HEK293 (cell line): ENCODE results near the gene IBTK.

ENCODE experiments used
- CTCF ChIA-PET: fragments of 350-600 bp; formaldehyde crosslinking; extraction: SDS; loops from one replicate; lab custom pipeline; 2021; ENCODE audit warnings: antibody characterized with exemption; lab: Yijun Ruan, JAX
- POLR2A ChIA-PET: fragments of 300-600 bp; formaldehyde crosslinking; extraction: SDS; loops from one replicate; lab custom pipeline; 2020; ENCODE audit warnings: antibody characterized with exemption, inconsistent platforms; lab: Yijun Ruan, JAX
- H3K27ac ChIP-seq: fragments of 200-500 bp; sonication (Bioruptor generic); 2 replicates; pipeline ENCODE4 v1.5.1; 2014; ENCODE audit warnings: low read depth, low read length, control low read depth, inconsistent platforms; ENCODE audit errors: extremely low read depth
- H3K36me3 ChIP-seq, 2 experiments: fragments of 200-500 bp in 1 of 2; sonication (Bioruptor generic) in 1 of 2; 1 replicate in 1 of 2; 2 replicates in 1 of 2; pipeline ENCODE4 v1.5.1; 2014 to 2017; ENCODE audit warnings: inconsistent platforms in 2 of 2, low read length in 2 of 2; ENCODE audit not compliant: control insufficient read depth in 2 of 2, insufficient read depth in 1 of 2
- H3K4me1 ChIP-seq: fragments of 200-500 bp; sonication (Bioruptor generic); 2 replicates; pipeline ENCODE4 v1.5.1; 2014; ENCODE audit warnings: mild to moderate bottlenecking, low read length, inconsistent platforms; ENCODE audit not compliant: control insufficient read depth, insufficient read depth
- H3K4me3 ChIP-seq: 2 replicates; pipeline ENCODE4 v1.5.1; 2011; ENCODE audit warnings: low read depth, mild to moderate bottlenecking, control low read depth, low read length, moderate library complexity
- H3K9me3 ChIP-seq: fragments of 200-500 bp; sonication (Bioruptor generic); 2 replicates; pipeline ENCODE4 v1.5.1; 2014; ENCODE audit warnings: low read depth, low read length, inconsistent platforms; ENCODE audit not compliant: control insufficient read depth, insufficient read depth
- KLF10 ChIP-seq: fragments of 450-650 bp; IDR thresholded peaks from 2 replicates; pipeline ENCODE4 v1.5.1; 2018; ENCODE audit warnings: missing biosample characterization, mild to moderate bottlenecking, missing genetic modification characterization
- KLF7 ChIP-seq: fragments of 450-650 bp; formaldehyde crosslinking; IDR thresholded peaks from 2 replicates; pipeline ENCODE4 v1.5.1; 2016; ENCODE audit warnings: missing biosample characterization, missing genetic modification characterization, borderline replicate concordance
- MYNN ChIP-seq: fragments of 450-650 bp; formaldehyde crosslinking; IDR thresholded peaks from 2 replicates; pipeline ENCODE4 v1.5.1; 2016; ENCODE audit warnings: missing biosample characterization, missing genetic modification characterization, borderline replicate concordance
- MZF1 ChIP-seq: fragments of 450-650 bp; formaldehyde crosslinking; IDR thresholded peaks from 2 replicates; pipeline ENCODE4 v1.5.1; 2017; ENCODE audit warnings: missing biosample characterization, missing genetic modification characterization, borderline replicate concordance
- PRDM10 ChIP-seq: fragments of 450-650 bp; formaldehyde crosslinking; IDR thresholded peaks from 2 replicates; pipeline ENCODE4 v1.5.1; 2016; ENCODE audit warnings: missing biosample characterization, missing genetic modification characterization
- ZFP41 ChIP-seq: fragments of 450-650 bp; formaldehyde crosslinking; IDR thresholded peaks from 2 replicates; pipeline ENCODE4 v1.5.1; 2016; ENCODE audit warnings: missing biosample characterization, missing genetic modification characterization, borderline replicate concordance
- ZNF114 ChIP-seq: fragments of 450-650 bp; formaldehyde crosslinking; IDR thresholded peaks from 2 replicates; pipeline ENCODE4 v1.5.0; 2017; ENCODE audit warnings: missing biosample characterization, missing genetic modification characterization
- ZNF140 ChIP-seq: fragments of 450-650 bp; formaldehyde crosslinking; IDR thresholded peaks from 2 replicates; pipeline ENCODE4 v1.5.1; 2016; ENCODE audit warnings: missing biosample characterization, missing genetic modification characterization
- ZNF174 ChIP-seq: fragments of 450-650 bp; formaldehyde crosslinking; IDR thresholded peaks from 2 replicates; pipeline ENCODE4 v1.5.0; 2017; ENCODE audit warnings: missing biosample characterization, mild to moderate bottlenecking, missing genetic modification characterization
- ZNF354C ChIP-seq: fragments of 450-650 bp; formaldehyde crosslinking; IDR thresholded peaks from 2 replicates; pipeline ENCODE4 v1.5.1; 2016; ENCODE audit warnings: missing biosample characterization, missing genetic modification characterization, low read depth, borderline replicate concordance
- ZNF426 ChIP-seq: fragments of 450-650 bp; formaldehyde crosslinking; IDR thresholded peaks from 2 replicates; pipeline ENCODE4 v1.5.1; 2017; ENCODE audit warnings: missing biosample characterization, missing genetic modification characterization, mild to moderate bottlenecking, inconsistent platforms, moderate library complexity
- ZNF518A ChIP-seq: fragments of 450-650 bp; formaldehyde crosslinking; conservative IDR thresholded peaks from 2 replicates; pipeline ENCODE4 v1.5.1; 2016; ENCODE audit warnings: low read depth, missing biosample characterization, missing genetic modification characterization
- ZNF558 ChIP-seq: fragments of 450-650 bp; formaldehyde crosslinking; IDR thresholded peaks from 2 replicates; pipeline ENCODE4 v1.5.1; 2016; ENCODE audit warnings: missing biosample characterization, missing genetic modification characterization
- ZNF560 ChIP-seq: fragments of 450-650 bp; formaldehyde crosslinking; IDR thresholded peaks from 2 replicates; pipeline ENCODE4 v1.5.1; 2017; ENCODE audit warnings: missing biosample characterization, missing genetic modification characterization, borderline replicate concordance
- ZNF623 ChIP-seq: fragments of 450-650 bp; formaldehyde crosslinking; IDR thresholded peaks from 2 replicates; pipeline ENCODE4 v1.5.1; 2016; ENCODE audit warnings: missing biosample characterization, missing genetic modification characterization
- ZNF629 ChIP-seq: fragments of 450-650 bp; formaldehyde crosslinking; IDR thresholded peaks from 2 replicates; pipeline ENCODE4 v1.5.1; 2017; ENCODE audit warnings: missing biosample characterization, missing genetic modification characterization
- ZNF654 ChIP-seq: fragments of 450-650 bp; formaldehyde crosslinking; IDR thresholded peaks from 2 replicates; pipeline ENCODE4 v1.5.1; 2016; ENCODE audit warnings: low read depth, missing biosample characterization, missing genetic modification characterization
- ZNF664 ChIP-seq: fragments of 450-650 bp; formaldehyde crosslinking; IDR thresholded peaks from 2 replicates; pipeline ENCODE4 v1.5.1; 2016; ENCODE audit warnings: missing biosample characterization, missing genetic modification characterization
- ZNF677 ChIP-seq: fragments of 450-650 bp; IDR thresholded peaks from 2 replicates; pipeline ENCODE4 v1.5.0; 2018; ENCODE audit warnings: missing biosample characterization, mild to moderate bottlenecking, missing genetic modification characterization, moderate library complexity
- ZNF701 ChIP-seq: fragments of 450-650 bp; formaldehyde crosslinking; IDR thresholded peaks from 2 replicates; pipeline ENCODE4 v1.5.1; 2016; ENCODE audit warnings: missing biosample characterization, missing genetic modification characterization
- ZNF843 ChIP-seq: fragments of 450-650 bp; formaldehyde crosslinking; IDR thresholded peaks from 2 replicates; pipeline ENCODE4 v1.5.1; 2016; ENCODE audit warnings: missing biosample characterization, missing genetic modification characterization
- ZXDB ChIP-seq: fragments of 450-650 bp; formaldehyde crosslinking; IDR thresholded peaks from 2 replicates; pipeline ENCODE4 v1.5.1; 2016; ENCODE audit warnings: missing biosample characterization, missing genetic modification characterization
- TF ChIP-seq, protein P1 (sequence below): fragments of 450-650 bp; formaldehyde crosslinking; IDR thresholded peaks from 2 replicates; pipeline ENCODE4 v1.5.1; 2016; ENCODE audit warnings: missing biosample characterization, missing genetic modification characterization
- TF ChIP-seq, protein P2 (sequence below): fragments of 450-650 bp; formaldehyde crosslinking; IDR thresholded peaks from 2 replicates; pipeline ENCODE4 v1.5.1; 2016; ENCODE audit warnings: missing biosample characterization, missing genetic modification characterization

Gene IBTK

GRCh38 chr6:82142524-82142923 is 105.0 kb downstream of the IBTK start:
- no peak overlapping the region for H3K27ac ChIP-seq
- H3K4me1 ChIP-seq: peaks cover 5% of the 10 kb centered on the region; the same call in 1 of the 2 replicates
- ChIA-PET CTCF (no interaction called here), POLR2A (no interaction called here)
- no peaks in the 10 kb centered on the region for H3K9me3 ChIP-seq
- no peak overlapping the region for H3K4me3 ChIP-seq
- no peaks in the 10 kb centered on the region for H3K36me3 ChIP-seq
- TF ChIP-seq KLF10 (tag by site-specific recombination) (no peak), ZNF558 (tag by site-specific recombination) (peak; percentile 57; the same call in 1 of the 2 replicates), ZNF114 (no peak), ZNF174 (no peak), MZF1 (tag by site-specific recombination) (peak; percentile 37; the same call in 1 of the 2 replicates), ZNF654 (peak; percentile 44), ZNF677 (tag by site-specific recombination) (no peak), ZNF664 (peak; percentile 64; the same call in 1 of the 2 replicates), ZNF518A (peak; percentile 81), ZNF354C (no peak), ZNF629 (tag by site-specific recombination) (peak; percentile 46; the same call in 1 of the 2 replicates), KLF7 (tag by site-specific recombination) (no peak), ZFP41 (tag by site-specific recombination) (no peak), ZXDB (tag by site-specific recombination) (peak; percentile 58; the same call in 1 of the 2 replicates), ZNF560 (tag by site-specific recombination) (peak; percentile 92), MYNN (tag by site-specific recombination) (no peak), ZNF843 (tag by site-specific recombination) (no peak), PRDM10 (tag by site-specific recombination) (no peak), ZNF623 (tag by site-specific recombination) (peak; percentile 66), ZNF701 (tag by site-specific recombination) (no peak), ZNF140 (peak; percentile 85; the same call in 1 of the 2 replicates), ZNF426 (peak; percentile 77)
- TF ChIP-seq, protein P1, sequence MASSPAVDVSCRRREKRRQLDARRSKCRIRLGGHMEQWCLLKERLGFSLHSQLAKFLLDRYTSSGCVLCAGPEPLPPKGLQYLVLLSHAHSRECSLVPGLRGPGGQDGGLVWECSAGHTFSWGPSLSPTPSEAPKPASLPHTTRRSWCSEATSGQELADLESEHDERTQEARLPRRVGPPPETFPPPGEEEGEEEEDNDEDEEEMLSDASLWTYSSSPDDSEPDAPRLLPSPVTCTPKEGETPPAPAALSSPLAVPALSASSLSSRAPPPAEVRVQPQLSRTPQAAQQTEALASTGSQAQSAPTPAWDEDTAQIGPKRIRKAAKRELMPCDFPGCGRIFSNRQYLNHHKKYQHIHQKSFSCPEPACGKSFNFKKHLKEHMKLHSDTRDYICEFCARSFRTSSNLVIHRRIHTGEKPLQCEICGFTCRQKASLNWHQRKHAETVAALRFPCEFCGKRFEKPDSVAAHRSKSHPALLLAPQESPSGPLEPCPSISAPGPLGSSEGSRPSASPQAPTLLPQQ: no peak
- TF ChIP-seq, protein P2, sequence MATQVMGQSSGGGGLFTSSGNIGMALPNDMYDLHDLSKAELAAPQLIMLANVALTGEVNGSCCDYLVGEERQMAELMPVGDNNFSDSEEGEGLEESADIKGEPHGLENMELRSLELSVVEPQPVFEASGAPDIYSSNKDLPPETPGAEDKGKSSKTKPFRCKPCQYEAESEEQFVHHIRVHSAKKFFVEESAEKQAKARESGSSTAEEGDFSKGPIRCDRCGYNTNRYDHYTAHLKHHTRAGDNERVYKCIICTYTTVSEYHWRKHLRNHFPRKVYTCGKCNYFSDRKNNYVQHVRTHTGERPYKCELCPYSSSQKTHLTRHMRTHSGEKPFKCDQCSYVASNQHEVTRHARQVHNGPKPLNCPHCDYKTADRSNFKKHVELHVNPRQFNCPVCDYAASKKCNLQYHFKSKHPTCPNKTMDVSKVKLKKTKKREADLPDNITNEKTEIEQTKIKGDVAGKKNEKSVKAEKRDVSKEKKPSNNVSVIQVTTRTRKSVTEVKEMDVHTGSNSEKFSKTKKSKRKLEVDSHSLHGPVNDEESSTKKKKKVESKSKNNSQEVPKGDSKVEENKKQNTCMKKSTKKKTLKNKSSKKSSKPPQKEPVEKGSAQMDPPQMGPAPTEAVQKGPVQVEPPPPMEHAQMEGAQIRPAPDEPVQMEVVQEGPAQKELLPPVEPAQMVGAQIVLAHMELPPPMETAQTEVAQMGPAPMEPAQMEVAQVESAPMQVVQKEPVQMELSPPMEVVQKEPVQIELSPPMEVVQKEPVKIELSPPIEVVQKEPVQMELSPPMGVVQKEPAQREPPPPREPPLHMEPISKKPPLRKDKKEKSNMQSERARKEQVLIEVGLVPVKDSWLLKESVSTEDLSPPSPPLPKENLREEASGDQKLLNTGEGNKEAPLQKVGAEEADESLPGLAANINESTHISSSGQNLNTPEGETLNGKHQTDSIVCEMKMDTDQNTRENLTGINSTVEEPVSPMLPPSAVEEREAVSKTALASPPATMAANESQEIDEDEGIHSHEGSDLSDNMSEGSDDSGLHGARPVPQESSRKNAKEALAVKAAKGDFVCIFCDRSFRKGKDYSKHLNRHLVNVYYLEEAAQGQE (tag by site-specific recombination): peak; percentile 68
